IPS-15b (cell line): ENCODE results near the gene SDK1.

Experiments
- H3K27me3 ChIP-seq: one replicate; pipeline ENCODE4 v1.6.1; 2013; ENCODE audit warnings: low read length; ENCODE audit not compliant: control insufficient read depth, insufficient read depth
- H3K36me3 ChIP-seq: one replicate; pipeline ENCODE4 v1.6.1; 2013; ENCODE audit warnings: low read length; ENCODE audit not compliant: control insufficient read depth, insufficient read depth
- H3K4me1 ChIP-seq: one replicate; pipeline ENCODE4 v1.6.1; 2013; ENCODE audit warnings: mild to moderate bottlenecking, low read length; ENCODE audit not compliant: control insufficient read depth, insufficient read depth
- H3K4me3 ChIP-seq: one replicate; pipeline ENCODE4 v1.5.1; 2013; ENCODE audit warnings: low read depth, low read length
- H3K9ac ChIP-seq: one replicate; pipeline ENCODE4 v1.6.1; 2013; ENCODE audit warnings: low read depth, mild to moderate bottlenecking, low read length
- H3K9me3 ChIP-seq: one replicate; pipeline ENCODE4 v1.6.1; 2013; ENCODE audit warnings: mild to moderate bottlenecking, low read length; ENCODE audit not compliant: control insufficient read depth, insufficient read depth

SDK1 gene

GRCh38 chr7:3585826-3586225 lies 284.8 kb downstream of the SDK1 start:
- no peak overlapping the region for H3K4me3 ChIP-seq
- peaks cover 5% of the 10 kb centered on the region for H3K4me1 ChIP-seq
- H3K9me3 ChIP-seq, result no peaks in the 10 kb centered on the region
- H3K36me3 ChIP-seq, result no peaks in the 10 kb centered on the region
- H3K27me3 ChIP-seq, result no peaks in the 10 kb centered on the region
- no peak overlapping the region for H3K9ac ChIP-seq

- Histone ChIP-seq H3K9me3 (no peaks in the 10 kb centered on the region), H3K4me3 (no peak overlapping the region), H3K4me1 (peaks cover 10% of the 10 kb centered on the region), H3K9ac (no peak overlapping the region), H3K36me3 (no peaks in the 10 kb centered on the region), H3K27me3 (no peaks in the 10 kb centered on the region)
Measured at GRCh38 chr7:3588341-3588740, 287.3 kb downstream of the SDK1 start.

- Histone ChIP-seq H3K27me3 (no peaks in the 10 kb centered on the region), H3K9ac (no peak overlapping the region), H3K4me3 (no peak overlapping the region), H3K4me1 (peaks cover 10% of the 10 kb centered on the region), H3K36me3 (no peaks in the 10 kb centered on the region), H3K9me3 (no peaks in the 10 kb centered on the region)
Measured at GRCh38 chr7:3589752-3590151, 288.7 kb downstream of the SDK1 start.

GRCh38 chr7:3591219-3591618 lies 290.2 kb downstream of the SDK1 start:
- Histone ChIP-seq H3K4me1 (peaks cover 4% of the 10 kb centered on the region), H3K36me3 (no peaks in the 10 kb centered on the region), H3K27me3 (no peaks in the 10 kb centered on the region), H3K9me3 (no peaks in the 10 kb centered on the region), H3K9ac (no peak overlapping the region), H3K4me3 (no peak overlapping the region)

- no peaks in the 10 kb centered on the region for H3K27me3 ChIP-seq
- H3K36me3 ChIP-seq, result no peaks in the 10 kb centered on the region
- H3K4me3 ChIP-seq, result no peak overlapping the region
- H3K9me3 ChIP-seq, result no peaks in the 10 kb centered on the region
- H3K9ac ChIP-seq, result no peak overlapping the region
- H3K4me1 ChIP-seq, result peaks cover 4% of the 10 kb centered on the region
Measured at GRCh38 chr7:3591944-3592343, 290.9 kb downstream of the SDK1 start.

- Histone ChIP-seq H3K9ac (no peak overlapping the region), H3K4me3 (no peak overlapping the region), H3K36me3 (no peaks in the 10 kb centered on the region)
Measured at GRCh38 chr7:3592401-3593134, 291.5 kb downstream of the SDK1 start.

GRCh38 chr7:3594901-3595300 lies 293.8 kb downstream of the SDK1 start:
- Histone ChIP-seq H3K9ac (no peak overlapping the region), H3K4me3 (no peak overlapping the region), H3K4me1 (peaks cover 4% of the 10 kb centered on the region), H3K27me3 (no peaks in the 10 kb centered on the region), H3K9me3 (no peaks in the 10 kb centered on the region), H3K36me3 (no peaks in the 10 kb centered on the region)

More at GRCh38 chr7:3592401-3593134, 291.5 kb downstream of the SDK1 start:
- H3K4me1 ChIP-seq, result peaks cover 4% of the 10 kb centered on the region
- H3K9me3 ChIP-seq, result no peaks in the 10 kb centered on the region
- H3K27me3 ChIP-seq, result no peaks in the 10 kb centered on the region

- no peaks in the 10 kb centered on the region for H3K4me1 ChIP-seq
- H3K36me3 ChIP-seq, result no peaks in the 10 kb centered on the region
- H3K9ac ChIP-seq, result no peak overlapping the region
- H3K4me3 ChIP-seq, result no peak overlapping the region
- no peaks in the 10 kb centered on the region for H3K9me3 ChIP-seq
- H3K27me3 ChIP-seq, result no peaks in the 10 kb centered on the region
Measured at GRCh38 chr7:3598854-3599253, 297.8 kb downstream of the SDK1 start.

- Histone ChIP-seq H3K4me1 (no peaks in the 10 kb centered on the region), H3K4me3 (no peak overlapping the region), H3K27me3 (no peaks in the 10 kb centered on the region), H3K9me3 (no peaks in the 10 kb centered on the region), H3K9ac (no peak overlapping the region), H3K36me3 (no peaks in the 10 kb centered on the region)
Measured at GRCh38 chr7:3605222-3605621, 304.2 kb downstream of the SDK1 start.

GRCh38 chr7:3606436-3606835 lies 305.4 kb downstream of the SDK1 start:
- Histone ChIP-seq H3K9me3 (no peaks in the 10 kb centered on the region), H3K4me3 (no peak overlapping the region), H3K4me1 (no peaks in the 10 kb centered on the region), H3K9ac (no peak overlapping the region), H3K27me3 (no peaks in the 10 kb centered on the region), H3K36me3 (no peaks in the 10 kb centered on the region)

- H3K9ac ChIP-seq, result no peak overlapping the region
- no peaks in the 10 kb centered on the region for H3K9me3 ChIP-seq
- no peak overlapping the region for H3K4me3 ChIP-seq
- H3K4me1 ChIP-seq, result no peaks in the 10 kb centered on the region
- H3K36me3 ChIP-seq, result no peaks in the 10 kb centered on the region
- no peaks in the 10 kb centered on the region for H3K27me3 ChIP-seq
Measured at GRCh38 chr7:3607847-3608246, 306.8 kb downstream of the SDK1 start.

GRCh38 chr7:3616306-3616705 lies 315.3 kb downstream of the SDK1 start:
- Histone ChIP-seq H3K36me3 (no peaks in the 10 kb centered on the region), H3K9me3 (no peaks in the 10 kb centered on the region), H3K27me3 (no peaks in the 10 kb centered on the region), H3K4me3 (no peak overlapping the region), H3K4me1 (no peaks in the 10 kb centered on the region), H3K9ac (no peak overlapping the region)
